Loucy (cell line): Measurements from ENCODE around the gene SPATA20.

Experiments
- CTCF ChIP-seq: fragments of 200-600 bp; sonication (generic); conservative IDR thresholded peaks from 2 replicates; pipeline ENCODE4 v1.5.1; 2014; ENCODE audit warnings: mild to moderate bottlenecking, antibody characterized with exemption, low read length
- EZH2phosphoT487 ChIP-seq: fragments of 200-600 bp; IDR thresholded peaks from 2 replicates; pipeline ENCODE4 v1.6.1; 2018; ENCODE audit warnings: antibody characterized with exemption, mild to moderate bottlenecking, moderate library complexity, borderline replicate concordance

GRCh38 chr17:50590946-50591737 is 44.2 kb downstream of the SPATA20 start:
- no peak for TF ChIP-seq CTCF
- TF ChIP-seq EZH2phosphoT487, result no peak
